Measurements from ENCODE around the gene MALAT1. TPM values are rescaled to one million over a fixed set of nuclear protein-coding genes. Genes with fewer than 3 reads are reported as not detected.

The MALAT1 gene
- total and polyA plus RNA-seq, 2 of the 13 experiments (the other 11 are each of a cell fraction or from before 2014, with no cell fraction given), result 143 to 1,237 TPM

DNA sequence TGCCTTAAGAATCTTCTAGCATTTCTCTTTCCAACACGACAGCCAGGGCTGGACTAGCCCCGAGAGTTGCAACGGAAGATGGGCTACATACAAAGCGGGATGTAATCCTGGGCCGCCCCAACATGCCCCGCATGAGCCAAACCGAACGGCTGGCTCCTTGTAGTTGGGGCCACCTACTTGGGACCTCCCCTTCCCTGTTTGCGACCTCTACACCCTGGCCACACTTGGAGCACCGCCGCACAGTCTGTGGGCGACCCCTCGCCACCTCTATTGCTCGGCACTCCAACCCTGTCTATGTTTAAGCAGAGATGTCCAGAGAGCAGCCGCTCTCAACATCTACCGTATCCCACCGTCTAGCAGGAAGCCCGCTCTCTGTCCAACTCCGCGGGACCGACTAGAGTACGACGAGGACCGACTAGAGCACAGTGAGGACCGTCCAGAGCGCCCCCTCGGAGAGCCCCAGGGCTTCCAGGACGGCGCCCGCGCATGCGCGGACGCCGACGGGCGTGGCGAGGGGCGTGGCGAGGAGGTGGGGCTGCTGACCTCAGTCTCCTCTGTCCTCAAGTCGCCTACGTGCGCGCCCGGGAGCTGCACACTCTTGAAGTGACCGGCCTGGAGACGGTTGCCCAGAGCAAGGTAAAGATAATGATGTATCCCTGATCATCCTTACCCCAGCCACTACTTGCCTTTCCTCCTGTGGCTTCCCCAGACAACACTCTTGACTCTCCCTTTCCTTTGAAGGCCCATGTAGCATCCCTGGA is 44.0 kb upstream of the MALAT1 start (continued):
- TF ChIP-seq, protein P1, sequence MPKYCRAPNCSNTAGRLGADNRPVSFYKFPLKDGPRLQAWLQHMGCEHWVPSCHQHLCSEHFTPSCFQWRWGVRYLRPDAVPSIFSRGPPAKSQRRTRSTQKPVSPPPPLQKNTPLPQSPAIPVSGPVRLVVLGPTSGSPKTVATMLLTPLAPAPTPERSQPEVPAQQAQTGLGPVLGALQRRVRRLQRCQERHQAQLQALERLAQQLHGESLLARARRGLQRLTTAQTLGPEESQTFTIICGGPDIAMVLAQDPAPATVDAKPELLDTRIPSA (CRISPR knock-in tag; IDR thresholded peaks at IDR 0.05; ENCODE audit: borderline replicate concordance), result no peak
- TF ChIP-seq PTBP1 (IDR thresholded peaks at IDR 0.05; ENCODE audit: low read depth, low read length, poor library complexity, severe bottlenecking) (no peak), ZNF136 (CRISPR knock-in tag; IDR thresholded peaks at IDR 0.05; ENCODE audit: low read depth) (no peak), RBM22 (optimal IDR thresholded peaks at IDR 0.05; ENCODE audit: low read length) (no peak), ZNF841 (CRISPR knock-in tag; IDR thresholded peaks at IDR 0.05; ENCODE audit: borderline replicate concordance) (no peak), SP140L (CRISPR knock-in tag; IDR thresholded peaks at IDR 0.05; ENCODE audit: borderline replicate concordance) (no peak), FOXJ3 (CRISPR knock-in tag; IDR thresholded peaks at IDR 0.05; ENCODE audit: borderline replicate concordance) (no peak), KDM5A (IDR thresholded peaks at IDR 0.05; ENCODE audit: borderline replicate concordance, low read length) (no peak), HOXD1 (CRISPR knock-in tag; IDR thresholded peaks at IDR 0.05) (no peak), STAG1 (CRISPR knock-in tag; IDR thresholded peaks at IDR 0.05) (no peak; the same call in 1 of the 2 replicates), HDAC1 (CRISPR knock-in tag; IDR thresholded peaks at IDR 0.05) (no peak; the same call in 1 of the 2 replicates), MAFF (IDR thresholded peaks at IDR 0.05; ENCODE audit: low read depth, low read length) (no peak)
- TF ChIP-seq, protein P2, sequence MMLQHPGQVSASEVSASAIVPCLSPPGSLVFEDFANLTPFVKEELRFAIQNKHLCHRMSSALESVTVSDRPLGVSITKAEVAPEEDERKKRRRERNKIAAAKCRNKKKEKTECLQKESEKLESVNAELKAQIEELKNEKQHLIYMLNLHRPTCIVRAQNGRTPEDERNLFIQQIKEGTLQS (CRISPR knock-in tag; IDR thresholded peaks at IDR 0.05), result no peak
- TF ChIP-seq, protein P3, sequence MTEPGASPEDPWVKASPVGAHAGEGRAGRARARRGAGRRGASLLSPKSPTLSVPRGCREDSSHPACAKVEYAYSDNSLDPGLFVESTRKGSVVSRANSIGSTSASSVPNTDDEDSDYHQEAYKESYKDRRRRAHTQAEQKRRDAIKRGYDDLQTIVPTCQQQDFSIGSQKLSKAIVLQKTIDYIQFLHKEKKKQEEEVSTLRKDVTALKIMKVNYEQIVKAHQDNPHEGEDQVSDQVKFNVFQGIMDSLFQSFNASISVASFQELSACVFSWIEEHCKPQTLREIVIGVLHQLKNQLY (CRISPR knock-in tag; IDR thresholded peaks at IDR 0.05), result no peak
- TF ChIP-seq, protein P4, sequence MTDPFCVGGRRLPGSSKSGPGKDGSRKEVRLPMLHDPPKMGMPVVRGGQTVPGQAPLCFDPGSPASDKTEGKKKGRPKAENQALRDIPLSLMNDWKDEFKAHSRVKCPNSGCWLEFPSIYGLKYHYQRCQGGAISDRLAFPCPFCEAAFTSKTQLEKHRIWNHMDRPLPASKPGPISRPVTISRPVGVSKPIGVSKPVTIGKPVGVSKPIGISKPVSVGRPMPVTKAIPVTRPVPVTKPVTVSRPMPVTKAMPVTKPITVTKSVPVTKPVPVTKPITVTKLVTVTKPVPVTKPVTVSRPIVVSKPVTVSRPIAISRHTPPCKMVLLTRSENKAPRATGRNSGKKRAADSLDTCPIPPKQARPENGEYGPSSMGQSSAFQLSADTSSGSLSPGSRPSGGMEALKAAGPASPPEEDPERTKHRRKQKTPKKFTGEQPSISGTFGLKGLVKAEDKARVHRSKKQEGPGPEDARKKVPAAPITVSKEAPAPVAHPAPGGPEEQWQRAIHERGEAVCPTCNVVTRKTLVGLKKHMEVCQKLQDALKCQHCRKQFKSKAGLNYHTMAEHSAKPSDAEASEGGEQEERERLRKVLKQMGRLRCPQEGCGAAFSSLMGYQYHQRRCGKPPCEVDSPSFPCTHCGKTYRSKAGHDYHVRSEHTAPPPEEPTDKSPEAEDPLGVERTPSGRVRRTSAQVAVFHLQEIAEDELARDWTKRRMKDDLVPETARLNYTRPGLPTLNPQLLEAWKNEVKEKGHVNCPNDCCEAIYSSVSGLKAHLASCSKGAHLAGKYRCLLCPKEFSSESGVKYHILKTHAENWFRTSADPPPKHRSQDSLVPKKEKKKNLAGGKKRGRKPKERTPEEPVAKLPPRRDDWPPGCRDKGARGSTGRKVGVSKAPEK (CRISPR knock-in tag; IDR thresholded peaks at IDR 0.05; ENCODE audit: borderline replicate concordance), result no peak
- TF ChIP-seq, protein P5, sequence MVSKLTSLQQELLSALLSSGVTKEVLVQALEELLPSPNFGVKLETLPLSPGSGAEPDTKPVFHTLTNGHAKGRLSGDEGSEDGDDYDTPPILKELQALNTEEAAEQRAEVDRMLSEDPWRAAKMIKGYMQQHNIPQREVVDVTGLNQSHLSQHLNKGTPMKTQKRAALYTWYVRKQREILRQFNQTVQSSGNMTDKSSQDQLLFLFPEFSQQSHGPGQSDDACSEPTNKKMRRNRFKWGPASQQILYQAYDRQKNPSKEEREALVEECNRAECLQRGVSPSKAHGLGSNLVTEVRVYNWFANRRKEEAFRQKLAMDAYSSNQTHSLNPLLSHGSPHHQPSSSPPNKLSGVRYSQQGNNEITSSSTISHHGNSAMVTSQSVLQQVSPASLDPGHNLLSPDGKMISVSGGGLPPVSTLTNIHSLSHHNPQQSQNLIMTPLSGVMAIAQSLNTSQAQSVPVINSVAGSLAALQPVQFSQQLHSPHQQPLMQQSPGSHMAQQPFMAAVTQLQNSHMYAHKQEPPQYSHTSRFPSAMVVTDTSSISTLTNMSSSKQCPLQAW (CRISPR knock-in tag; IDR thresholded peaks at IDR 0.05), result peak; percentile 34; the same call in 1 of the 2 replicates
- TF ChIP-seq, protein P6, sequence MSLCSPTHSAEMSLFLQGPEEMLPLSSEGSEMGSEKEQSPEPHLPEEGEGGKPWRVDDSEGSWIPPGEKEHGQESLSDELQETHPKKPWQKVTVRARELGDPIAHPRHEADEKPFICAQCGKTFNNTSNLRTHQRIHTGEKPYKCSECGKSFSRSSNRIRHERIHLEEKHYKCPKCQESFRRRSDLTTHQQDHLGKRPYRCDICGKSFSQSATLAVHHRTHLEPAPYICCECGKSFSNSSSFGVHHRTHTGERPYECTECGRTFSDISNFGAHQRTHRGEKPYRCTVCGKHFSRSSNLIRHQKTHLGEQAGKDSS (CRISPR knock-in tag; IDR thresholded peaks at IDR 0.05; ENCODE audit: borderline replicate concordance, low read depth), result no peak; the same call in 1 of the 2 replicates
- TF ChIP-seq, protein P7, sequence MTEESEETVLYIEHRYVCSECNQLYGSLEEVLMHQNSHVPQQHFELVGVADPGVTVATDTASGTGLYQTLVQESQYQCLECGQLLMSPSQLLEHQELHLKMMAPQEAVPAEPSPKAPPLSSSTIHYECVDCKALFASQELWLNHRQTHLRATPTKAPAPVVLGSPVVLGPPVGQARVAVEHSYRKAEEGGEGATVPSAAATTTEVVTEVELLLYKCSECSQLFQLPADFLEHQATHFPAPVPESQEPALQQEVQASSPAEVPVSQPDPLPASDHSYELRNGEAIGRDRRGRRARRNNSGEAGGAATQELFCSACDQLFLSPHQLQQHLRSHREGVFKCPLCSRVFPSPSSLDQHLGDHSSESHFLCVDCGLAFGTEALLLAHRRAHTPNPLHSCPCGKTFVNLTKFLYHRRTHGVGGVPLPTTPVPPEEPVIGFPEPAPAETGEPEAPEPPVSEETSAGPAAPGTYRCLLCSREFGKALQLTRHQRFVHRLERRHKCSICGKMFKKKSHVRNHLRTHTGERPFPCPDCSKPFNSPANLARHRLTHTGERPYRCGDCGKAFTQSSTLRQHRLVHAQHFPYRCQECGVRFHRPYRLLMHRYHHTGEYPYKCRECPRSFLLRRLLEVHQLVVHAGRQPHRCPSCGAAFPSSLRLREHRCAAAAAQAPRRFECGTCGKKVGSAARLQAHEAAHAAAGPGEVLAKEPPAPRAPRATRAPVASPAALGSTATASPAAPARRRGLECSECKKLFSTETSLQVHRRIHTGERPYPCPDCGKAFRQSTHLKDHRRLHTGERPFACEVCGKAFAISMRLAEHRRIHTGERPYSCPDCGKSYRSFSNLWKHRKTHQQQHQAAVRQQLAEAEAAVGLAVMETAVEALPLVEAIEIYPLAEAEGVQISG (CRISPR knock-in tag; IDR thresholded peaks at IDR 0.05), result no peak; the same call in 1 of the 2 replicates

All from HepG2 (cell line).